Body of pancreas (tissue), 4 donors: ENCODE measurements around the gene MOSMO. TPM values are rescaled to one million over a fixed set of nuclear protein-coding genes. Genes with fewer than 3 reads are reported as not detected.
"Not testable (repeated sequence)": the region's sequence is repeated elsewhere in the genome, so short reads cannot be mapped to it uniquely, and the experiment has no call there.

Source experiments
- ATAC-seq: fragments of 150-250 bp; one replicate; pipeline ENCODE4 v1.9.1; 2016
- DNase-seq, 4 donors: peaks; one replicate each; pipeline ENCODE4 v3.0.0-alpha.2; 2019
- H3K27ac ChIP-seq, 4 donors: fragments of 200-600 bp; sonication (generic); 1 replicate in 3 of 4; 2 replicates in 1 of 4; pipeline versions ENCODE4 v1.5.1 to v1.6.1; 2016 to 2019; ENCODE audit warnings: mild to moderate bottlenecking in 1 of 4, mixed read lengths in 1 of 4, moderate library complexity in 1 of 4
- H3K27me3 ChIP-seq, 2 donors: fragments of 200-600 bp; sonication (generic); one replicate each; pipeline ENCODE4 v1.6.0; 2016; ENCODE audit warnings: mild to moderate bottlenecking in 1 of 2
- H3K36me3 ChIP-seq, 2 donors: fragments of 200-600 bp; sonication (generic); replicated peaks in 1 of 2; 2 replicates each; pipeline ENCODE4 v1.5.1; 2016; ENCODE audit warnings: low read depth in 2 of 2; ENCODE audit not compliant: insufficient read depth in 1 of 2
- H3K4me1 ChIP-seq: fragments of 200-600 bp; sonication (generic); one replicate; pipeline ENCODE4 v1.6.0; 2016
- H3K4me3 ChIP-seq, 2 donors: fragments of 200-600 bp; sonication (generic); 1 replicate in 1 of 2; 2 replicates in 1 of 2; pipeline ENCODE4 v1.5.1; 2016 to 2019
- H3K9me3 ChIP-seq, 3 donors: fragments of 200-600 bp; sonication (generic); 1 replicate in 2 of 3; 2 replicates in 1 of 3; pipeline ENCODE4 v1.5.1; 2016
- CTCF ChIP-seq, 7 experiments: fragments of 450-650 bp in 4 of 7; fragments of 200-600 bp in 3 of 7; sonication (generic) in 3 of 7; IDR thresholded peaks; one replicate each; pipeline ENCODE4 v1.5.1; 2016 to 2019; ENCODE audit warnings: antibody characterized with exemption in 7 of 7
- POLR2A ChIP-seq, 3 donors: fragments of 450-650 bp; IDR thresholded peaks; one replicate each; pipeline ENCODE4 v1.6.1; 2016; ENCODE audit warnings: antibody characterized with exemption in 3 of 3, mild to moderate bottlenecking in 2 of 3
- WGBS, 2 donors: methylation state at CpG; one replicate each; pipeline ENCODE4 v1.1.5; 2017; 5-methylcytosine and 5-hydroxymethylcytosine counted together
- intact Hi-C: fragments of 100-400 bp; cut with DNase I; formaldehyde crosslinking; loops from one replicate; pipeline ENCODE4 v1.15.1; 2023
- total RNA-seq, 2 donors: library from RNA; depleted of rRNA; stranded (reverse); fragments of >200 nt; gene quantifications; one replicate each; pipeline ENCODE4 v1.1.0, GENCODE V29; 2016

MOSMO gene
- total RNA-seq, 2 donors from 2014 or later: 3.6 to 13.2 TPM

- 61 to 77% methylated on average over 2 of the region's 2 CpGs for WGBS, 2 donors
- intact Hi-C loops: no loop called here
- H3K9me3 ChIP-seq: no peaks in the 10 kb centered on the region
- H3K36me3 ChIP-seq: no peaks in the 10 kb centered on the region
- TF ChIP-seq POLR2A (IDR thresholded peaks at IDR 0.05) (no peak), CTCF (IDR thresholded peaks at IDR 0.05) (no peak)
- ATAC-seq: no peak
- no peak overlapping the region for H3K4me3 ChIP-seq
- no peak overlapping the region for H3K27ac ChIP-seq
- DNase-seq: no peak
- H3K27me3 ChIP-seq: no peaks in the 10 kb centered on the region
- peaks cover 5% of the 10 kb centered on the region for H3K4me1 ChIP-seq
These were observed 27.2 kb downstream of the MOSMO start for GRCh38 chr16:22035153-22035552.

- intact Hi-C loops, H3K27ac ChIP-seq, H3K9me3 ChIP-seq, DNase-seq, H3K27me3 ChIP-seq, H3K36me3 ChIP-seq, H3K4me1 ChIP-seq, H3K4me3 ChIP-seq, ATAC-seq: not testable (repeated sequence)
- WGBS, 2 donors: 85 to 93% methylated on average over 3 of the region's 3 CpGs
These were observed 36.0 kb downstream of the MOSMO start for GRCh38 chr16:22043882-22044281.

- 61 to 62% methylated on average over 5 of the region's 5 CpGs for WGBS, 2 donors
- H3K27me3 ChIP-seq, H3K4me3 ChIP-seq, DNase-seq, H3K9me3 ChIP-seq, H3K27ac ChIP-seq, intact Hi-C loops, ATAC-seq, H3K4me1 ChIP-seq, H3K36me3 ChIP-seq: not testable (repeated sequence)
These were observed 38.0 kb downstream of the MOSMO start for GRCh38 chr16:22045888-22046287.

GRCh38 chr16:22050963-22051362 lies 43.1 kb downstream of the MOSMO start:
- no peaks in the 10 kb centered on the region for H3K27me3 ChIP-seq
- TF ChIP-seq POLR2A (IDR thresholded peaks at IDR 0.05): no peak
- TF ChIP-seq CTCF (IDR thresholded peaks at IDR 0.05): no peak
- no peaks in the 10 kb centered on the region for H3K4me1 ChIP-seq
- ATAC-seq: no peak
- intact Hi-C loops: no loop called here
- 86 to 98% methylated on average over 4 of the region's 4 CpGs for WGBS, 2 donors
- no peaks in the 10 kb centered on the region for H3K9me3 ChIP-seq
- H3K4me3 ChIP-seq: no peak overlapping the region
- no peak overlapping the region for H3K27ac ChIP-seq
- H3K36me3 ChIP-seq: no peaks in the 10 kb centered on the region
- DNase-seq: no peak

GRCh38 chr16:22052980-22053379 lies 45.1 kb downstream of the MOSMO start:
- 74 to 86% methylated on average over 5 to 6 of the region's 6 CpGs for WGBS, 2 donors
- Histone ChIP-seq H3K4me3 (no peak overlapping the region), H3K4me1 (no peaks in the 10 kb centered on the region), H3K9me3 (no peaks in the 10 kb centered on the region), H3K27me3 (no peaks in the 10 kb centered on the region), H3K36me3 (no peaks in the 10 kb centered on the region), H3K27ac (no peak overlapping the region)
- DNase-seq: no peak
- ATAC-seq: no peak
- no peak for TF ChIP-seq POLR2A (IDR thresholded peaks at IDR 0.05)
- no peak for TF ChIP-seq CTCF (IDR thresholded peaks at IDR 0.05)
- intact Hi-C loops: no loop called here

- H3K4me3 ChIP-seq: no peak overlapping the region
- intact Hi-C loops: no loop called here
- TF ChIP-seq CTCF (IDR thresholded peaks at IDR 0.05) (no peak), POLR2A (IDR thresholded peaks at IDR 0.05) (no peak)
- no peak for DNase-seq
- no peaks in the 10 kb centered on the region for H3K9me3 ChIP-seq
- no peak for ATAC-seq
- no peak overlapping the region for H3K27ac ChIP-seq
- 85 to 91% methylated on average over 3 to 4 of the region's 4 CpGs for WGBS, 2 donors
- H3K36me3 ChIP-seq: no peaks in the 10 kb centered on the region
- H3K27me3 ChIP-seq: no peaks in the 10 kb centered on the region
- H3K4me1 ChIP-seq: no peaks in the 10 kb centered on the region
These were observed 46.0 kb downstream of the MOSMO start for GRCh38 chr16:22053921-22054341.
